ENCODE measurements around the gene TSGA10IP. TPM values are rescaled to one million over a fixed set of nuclear protein-coding genes. Genes with fewer than 3 reads are reported as not detected.

The TSGA10IP gene
- total and polyA plus RNA-seq, 12 donors = 0.03 to 0.33 (median 0.28) TPM; not detected in 8

GRCh38 chr11:65919141-65919572, 26.1 kb upstream of the TSGA10IP start, which contains the start of gene DRAP1:
Gene DRAP1 (plus strand): TSS chr11:65919426. CDS start chr11:65919502, 76 bp downstream.
- Histone ChIP-seq H3K27ac (peak within 1 kb of the TSS in 4 of 5 donors; percentile 81 to 100 (median 94)), H3K36me3 (replicated peaks in 1 of 2) (peaks cover 0 to 19% of the 10 kb centered on the region in 2 donors), H3K9me3 (replicated peaks in 1 of 3) (no peaks in the 10 kb centered on the region), H3K4me3 (peak within 1 kb of the TSS; percentile 82 to 96 (median 93)), H3K27me3 (no peaks in the 10 kb centered on the region), H3K4me1 (replicated peaks in 1 of 2) (peaks cover 35 to 47% of the 10 kb centered on the region in 2 donors)
- 0 to 2% (median 1%) methylated on average over 35 to 59 of the region's 59 CpGs; no CpG with 5 or more reads in 1 of the 4 donors for WGBS, 4 donors
- peak; percentile 98 to 100 (median 99) for DNase-seq
- intact Hi-C loops (cut with DNase I) = no loop called here
- TF ChIP-seq, protein P1, sequence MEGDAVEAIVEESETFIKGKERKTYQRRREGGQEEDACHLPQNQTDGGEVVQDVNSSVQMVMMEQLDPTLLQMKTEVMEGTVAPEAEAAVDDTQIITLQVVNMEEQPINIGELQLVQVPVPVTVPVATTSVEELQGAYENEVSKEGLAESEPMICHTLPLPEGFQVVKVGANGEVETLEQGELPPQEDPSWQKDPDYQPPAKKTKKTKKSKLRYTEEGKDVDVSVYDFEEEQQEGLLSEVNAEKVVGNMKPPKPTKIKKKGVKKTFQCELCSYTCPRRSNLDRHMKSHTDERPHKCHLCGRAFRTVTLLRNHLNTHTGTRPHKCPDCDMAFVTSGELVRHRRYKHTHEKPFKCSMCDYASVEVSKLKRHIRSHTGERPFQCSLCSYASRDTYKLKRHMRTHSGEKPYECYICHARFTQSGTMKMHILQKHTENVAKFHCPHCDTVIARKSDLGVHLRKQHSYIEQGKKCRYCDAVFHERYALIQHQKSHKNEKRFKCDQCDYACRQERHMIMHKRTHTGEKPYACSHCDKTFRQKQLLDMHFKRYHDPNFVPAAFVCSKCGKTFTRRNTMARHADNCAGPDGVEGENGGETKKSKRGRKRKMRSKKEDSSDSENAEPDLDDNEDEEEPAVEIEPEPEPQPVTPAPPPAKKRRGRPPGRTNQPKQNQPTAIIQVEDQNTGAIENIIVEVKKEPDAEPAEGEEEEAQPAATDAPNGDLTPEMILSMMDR (IDR thresholded peaks at IDR 0.05) = peak in 1 of 6 experiments; percentile 11
- peak; percentile 41 to 59 for TF ChIP-seq POLR2A (IDR thresholded peaks at IDR 0.05)

DNA sequence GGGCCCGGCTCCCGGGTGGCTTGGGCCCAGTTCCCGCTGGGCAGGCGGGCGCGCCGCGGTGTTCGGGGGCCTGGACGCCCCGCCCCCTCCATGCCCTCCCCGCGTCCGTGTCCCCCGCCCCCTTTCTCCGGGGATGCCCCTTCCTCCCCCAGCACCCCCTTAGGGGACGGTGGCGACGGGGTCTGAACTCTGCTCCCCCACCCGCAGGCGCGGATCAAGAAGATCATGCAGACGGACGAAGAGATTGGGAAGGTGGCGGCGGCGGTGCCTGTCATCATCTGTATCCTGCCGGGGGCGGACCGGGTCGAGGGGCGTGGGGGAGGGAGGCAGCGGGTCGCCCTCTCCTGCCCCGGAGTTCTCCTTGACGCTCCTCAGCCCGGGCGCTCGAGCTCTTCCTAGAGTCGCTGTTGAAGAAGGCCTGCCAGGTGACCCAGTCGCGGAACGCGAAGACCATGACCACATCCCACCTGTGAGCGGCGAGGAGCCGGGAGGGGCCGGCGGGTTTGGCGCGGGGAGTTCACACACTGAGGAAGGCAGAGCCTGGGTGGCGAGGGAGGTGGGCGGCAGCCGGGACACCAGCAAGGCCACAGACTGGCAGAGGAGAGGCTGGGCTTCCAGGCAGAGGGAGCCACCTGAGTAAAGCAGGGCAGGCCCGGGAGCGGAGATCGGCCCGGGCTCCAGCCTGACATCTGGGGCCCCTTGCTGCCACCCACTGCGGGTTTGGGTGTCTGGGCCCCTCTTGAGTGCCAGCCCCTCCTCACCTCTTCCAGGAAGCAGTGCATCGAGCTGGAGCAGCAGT, 25.5 kb upstream of the TSGA10IP start:
- no peak for TF ChIP-seq POLR2A (IDR thresholded peaks at IDR 0.05)
- TF ChIP-seq, protein P1 (IDR thresholded peaks at IDR 0.05) = no peak
- H3K27me3 ChIP-seq = no peaks in the 10 kb centered on the region
- peak overlapping the region in 4 of 5 donors; percentile 55 to 89 (median 73) for H3K27ac ChIP-seq
- H3K36me3 ChIP-seq (replicated peaks in 1 of 2) = peaks cover 0 to 19% of the 10 kb centered on the region in 2 donors
- H3K4me3 ChIP-seq = peak overlapping the region; percentile 79 to 94 (median 87)
- intact Hi-C loops (cut with DNase I) = loop anchor here in 1 of 2 donors (5.0 kb wide), 1 partner anchor 38 kb away; no protein-coding TSS in a partner anchor
- H3K4me1 ChIP-seq (replicated peaks in 1 of 2) = peaks cover 35 to 47% of the 10 kb centered on the region in 2 donors
- no peaks in the 10 kb centered on the region for H3K9me3 ChIP-seq (replicated peaks in 1 of 3)
- WGBS, 4 donors = 0 to 4% (median 1%) methylated on average over 2 to 60 of the region's 60 CpGs
- DNase-seq = peak in 6 of 7 donors; percentile 40 to 78 (median 64)

DNA sequence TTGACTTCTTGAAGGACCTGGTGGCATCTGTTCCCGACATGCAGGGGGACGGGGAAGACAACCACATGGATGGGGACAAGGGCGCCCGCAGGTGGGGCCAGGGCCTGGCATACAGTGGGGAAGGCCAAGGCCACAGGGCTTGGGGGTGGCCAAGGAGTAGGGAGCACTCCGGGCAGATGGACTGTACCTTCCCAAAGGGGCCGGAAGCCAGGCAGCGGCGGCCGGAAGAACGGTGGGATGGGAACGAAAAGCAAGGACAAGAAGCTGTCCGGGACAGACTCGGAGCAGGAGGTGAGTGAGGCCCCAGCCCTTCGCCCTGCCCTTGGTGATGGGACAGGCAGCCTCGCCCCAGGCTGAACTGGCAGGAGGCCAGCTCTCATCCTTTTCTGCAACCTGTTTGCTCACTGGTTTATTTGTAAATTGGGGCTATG, 24.9 kb upstream of the TSGA10IP start:
- Histone ChIP-seq H3K27ac (peak overlapping the region in 1 of 5 donors; percentile 89), H3K4me1 (replicated peaks in 1 of 2) (peaks cover 30 to 41% of the 10 kb centered on the region in 2 donors), H3K36me3 (replicated peaks in 1 of 2) (peaks cover 0 to 19% of the 10 kb centered on the region in 2 donors), H3K4me3 (peak overlapping the region in 2 of 4 donors; percentile 79 to 94), H3K9me3 (replicated peaks in 1 of 3) (no peaks in the 10 kb centered on the region), H3K27me3 (no peaks in the 10 kb centered on the region)
- TF ChIP-seq, protein P1 (IDR thresholded peaks at IDR 0.05) = no peak
- TF ChIP-seq POLR2A (IDR thresholded peaks at IDR 0.05) = no peak
- peak in 4 of 7 donors; percentile 32 to 64 (median 44) for DNase-seq
- WGBS, 4 donors = 37 to 47% (median 41%) methylated on average over 13 to 15 of the region's 15 CpGs
- intact Hi-C loops (cut with DNase I) = loop anchor here in 1 of 2 donors (5.0 kb wide), 1 partner anchor 37 kb away; no protein-coding TSS in a partner anchor

GRCh38 chr11:65921033-65921555, 24.2 kb upstream of the TSGA10IP start:
- intact Hi-C loops (cut with DNase I) = loop anchor here in 1 of 2 donors (5.0 kb wide), 1 partner anchor 36 kb away; no protein-coding TSS in a partner anchor
- Histone ChIP-seq H3K27me3 (no peaks in the 10 kb centered on the region), H3K36me3 (replicated peaks in 1 of 2) (peaks cover 0 to 19% of the 10 kb centered on the region in 2 donors), H3K4me1 (replicated peaks in 1 of 2) (peaks cover 25 to 34% of the 10 kb centered on the region in 2 donors), H3K4me3 (no peak overlapping the region), H3K27ac (no peak overlapping the region), H3K9me3 (replicated peaks in 1 of 3) (no peaks in the 10 kb centered on the region)
- DNase-seq = peak in 1 of 7 donors; percentile 24
- WGBS, 4 donors = 87 to 95% (median 92%) methylated on average over 7 to 12 of the region's 12 CpGs
- TF ChIP-seq POLR2A (IDR thresholded peaks at IDR 0.05) = no peak
- TF ChIP-seq, protein P1 (IDR thresholded peaks at IDR 0.05) = no peak
